ENCODE data around the gene RRAS. TPM values are rescaled to one million over a fixed set of nuclear protein-coding genes. Genes with fewer than 3 reads are reported as not detected.

Gene RRAS
- total RNA-seq, 1 donor from 2014 or later = 1.2 TPM

GRCh38 chr19:49595819-49596404 lies 44.0 kb downstream of the RRAS start:
- H3K9me3 Mint-ChIP-seq = no peaks in the 10 kb centered on the region
- DNase-seq (ENCODE audit: low read depth, low spot score) = no peak
- H3K4me1 Mint-ChIP-seq = peaks cover 22% of the 10 kb centered on the region
- TF ChIP-seq CTCF (conservative IDR thresholded peaks at IDR 0.05) = no peak
- H3K36me3 Mint-ChIP-seq (ENCODE audit: low read depth) = peaks cover 9% of the 10 kb centered on the region
- no peak overlapping the region for H3K27ac Mint-ChIP-seq (ENCODE audit: unreplicated experiment)
- peaks cover 2% of the 10 kb centered on the region for H3K27me3 Mint-ChIP-seq (ENCODE audit: low read depth)
- no peak overlapping the region for H3K4me3 Mint-ChIP-seq

- H3K27me3 Mint-ChIP-seq (ENCODE audit: low read depth) = peaks cover 2% of the 10 kb centered on the region
- DNase-seq (ENCODE audit: low read depth, low spot score) = no peak
- no peak overlapping the region for H3K27ac Mint-ChIP-seq (ENCODE audit: unreplicated experiment)
- H3K9me3 Mint-ChIP-seq = no peaks in the 10 kb centered on the region
- no peak overlapping the region for H3K4me3 Mint-ChIP-seq
- no peak for TF ChIP-seq CTCF (conservative IDR thresholded peaks at IDR 0.05)
- peaks cover 23% of the 10 kb centered on the region for H3K4me1 Mint-ChIP-seq
- peaks cover 7% of the 10 kb centered on the region for H3K36me3 Mint-ChIP-seq (ENCODE audit: low read depth)
These were observed 44.7 kb downstream of the RRAS start for GRCh38 chr19:49594993-49595818.

- no peak overlapping the region for H3K27ac Mint-ChIP-seq (ENCODE audit: unreplicated experiment)
- H3K36me3 Mint-ChIP-seq (ENCODE audit: low read depth) = peaks cover 3% of the 10 kb centered on the region
- peak overlapping the region; percentile 90 for H3K4me3 Mint-ChIP-seq
- peaks cover 27% of the 10 kb centered on the region for H3K4me1 Mint-ChIP-seq
- peaks cover 2% of the 10 kb centered on the region for H3K27me3 Mint-ChIP-seq (ENCODE audit: low read depth)
- no peak for TF ChIP-seq CTCF (conservative IDR thresholded peaks at IDR 0.05)
- DNase-seq (ENCODE audit: low read depth, low spot score) = no peak
- H3K9me3 Mint-ChIP-seq = no peaks in the 10 kb centered on the region
These were observed 45.6 kb downstream of the RRAS start for GRCh38 chr19:49594157-49594992.

GRCh38 chr19:49593233-49594113 lies 46.5 kb downstream of the RRAS start:
- Mint-ChIP-seq H3K27me3 (ENCODE audit: low read depth) (peaks cover 5% of the 10 kb centered on the region), H3K4me1 (peaks cover 27% of the 10 kb centered on the region), H3K9me3 (no peaks in the 10 kb centered on the region), H3K36me3 (ENCODE audit: low read depth) (peaks cover 3% of the 10 kb centered on the region), H3K4me3 (peak overlapping the region; percentile 90), H3K27ac (ENCODE audit: unreplicated experiment) (peak overlapping the region; percentile 71)
- no peak for TF ChIP-seq CTCF (conservative IDR thresholded peaks at IDR 0.05)
- DNase-seq (ENCODE audit: low read depth, low spot score) = peak; percentile 89
